GM19025 (cell line): ENCODE data around the gene ANKS4B.
A peak's percentile ranks its signal among the peaks of the same experiment; 100 is the strongest.
"Not testable (repeated sequence)": the region's sequence is repeated elsewhere in the genome, so short reads cannot be mapped to it uniquely, and the experiment has no call there.

Experiments used
- ATAC-seq: cut with Tn5 transposase; IDR thresholded peaks from one replicate; pipeline ENCODE4 v1.9.1; 2021; ENCODE audit warnings: mild to moderate bottlenecking, low read depth, moderate library complexity; ENCODE audit not compliant: unreplicated experiment

The ANKS4B gene

DNA sequence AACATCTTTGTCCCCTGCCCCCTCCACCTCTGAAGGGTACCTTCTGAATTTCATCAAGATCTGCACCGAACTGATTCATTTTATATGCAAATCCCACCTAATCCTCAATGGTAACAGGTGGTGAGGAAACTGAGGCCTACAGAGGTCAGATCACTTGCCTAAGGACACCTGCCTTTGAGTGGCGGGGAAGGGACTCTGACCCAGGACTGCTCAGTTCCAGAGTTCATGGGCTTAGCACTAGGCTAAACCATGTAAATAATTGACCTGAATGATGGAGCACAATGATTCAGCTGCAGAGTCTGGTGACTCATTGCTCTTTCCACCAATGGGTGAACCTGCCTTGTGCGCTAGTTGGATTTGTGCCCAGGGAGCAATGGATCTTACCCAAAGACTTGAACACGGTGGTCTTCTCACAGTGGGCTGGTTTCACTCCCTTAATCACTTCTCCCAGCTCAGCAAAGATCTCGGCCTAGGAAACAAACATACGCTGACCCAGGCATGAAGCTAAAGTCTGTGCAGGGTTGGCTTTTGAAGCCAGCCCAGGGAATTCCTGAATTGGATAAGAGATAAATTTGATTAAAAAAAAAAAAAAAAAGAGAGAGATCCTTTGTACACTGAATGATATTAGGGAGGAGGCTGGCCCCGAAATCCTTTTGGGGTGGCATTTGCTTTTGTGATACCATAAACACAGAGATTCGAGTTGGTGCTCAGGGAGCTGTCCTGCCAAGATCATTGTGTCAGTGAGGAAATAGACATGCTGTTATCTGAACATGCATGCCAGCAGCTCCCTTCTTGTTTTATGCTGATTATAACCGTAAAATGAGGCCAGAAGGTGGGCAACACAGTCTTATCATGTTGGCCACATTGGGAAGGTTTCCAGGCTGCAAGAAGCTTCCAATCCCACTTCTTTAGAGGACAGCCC is 27.6 kb downstream of the ANKS4B start:
- peak; percentile 48 for ATAC-seq

DNA sequence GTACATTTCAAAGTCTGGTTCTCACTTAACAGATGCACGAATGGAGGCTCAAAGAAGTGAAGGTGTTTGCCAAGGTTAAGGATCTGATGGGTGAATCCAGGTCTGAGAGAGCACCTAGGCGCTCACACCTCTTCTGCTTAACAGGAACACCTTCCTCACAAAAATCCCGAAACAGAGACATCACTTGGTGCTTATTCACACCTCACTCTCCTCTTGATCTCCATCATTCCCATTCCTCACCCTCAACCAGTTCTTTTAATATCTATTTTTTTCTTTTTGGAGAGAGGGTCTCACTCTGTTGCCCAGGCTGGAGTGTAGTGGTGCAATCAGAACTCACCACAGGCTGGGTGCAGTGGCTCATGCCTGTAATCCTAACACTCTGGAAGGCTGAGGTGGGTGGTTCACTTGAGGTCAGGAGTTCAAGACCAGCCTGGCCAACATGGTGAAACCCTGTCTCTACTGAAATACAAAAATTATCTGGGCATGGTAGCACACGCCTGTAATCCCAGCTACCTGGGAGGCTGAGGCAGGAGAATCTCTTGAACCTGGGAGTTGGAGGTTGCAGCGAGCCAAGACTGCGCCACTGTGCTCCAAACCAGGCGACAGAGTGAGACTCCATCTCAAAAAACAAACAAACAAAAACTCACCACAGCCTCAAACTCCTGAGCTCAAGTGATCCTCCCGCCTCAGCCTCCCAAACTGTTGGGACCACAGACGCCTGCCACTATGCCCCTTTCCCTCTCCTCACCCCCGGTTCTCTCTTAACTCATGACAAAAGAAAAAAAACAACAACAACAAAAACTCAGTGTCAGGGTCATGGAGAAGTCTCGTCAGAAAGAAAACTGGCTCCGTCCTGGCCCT is 29.5 kb downstream of the ANKS4B start:
- ATAC-seq: no peak

DNA sequence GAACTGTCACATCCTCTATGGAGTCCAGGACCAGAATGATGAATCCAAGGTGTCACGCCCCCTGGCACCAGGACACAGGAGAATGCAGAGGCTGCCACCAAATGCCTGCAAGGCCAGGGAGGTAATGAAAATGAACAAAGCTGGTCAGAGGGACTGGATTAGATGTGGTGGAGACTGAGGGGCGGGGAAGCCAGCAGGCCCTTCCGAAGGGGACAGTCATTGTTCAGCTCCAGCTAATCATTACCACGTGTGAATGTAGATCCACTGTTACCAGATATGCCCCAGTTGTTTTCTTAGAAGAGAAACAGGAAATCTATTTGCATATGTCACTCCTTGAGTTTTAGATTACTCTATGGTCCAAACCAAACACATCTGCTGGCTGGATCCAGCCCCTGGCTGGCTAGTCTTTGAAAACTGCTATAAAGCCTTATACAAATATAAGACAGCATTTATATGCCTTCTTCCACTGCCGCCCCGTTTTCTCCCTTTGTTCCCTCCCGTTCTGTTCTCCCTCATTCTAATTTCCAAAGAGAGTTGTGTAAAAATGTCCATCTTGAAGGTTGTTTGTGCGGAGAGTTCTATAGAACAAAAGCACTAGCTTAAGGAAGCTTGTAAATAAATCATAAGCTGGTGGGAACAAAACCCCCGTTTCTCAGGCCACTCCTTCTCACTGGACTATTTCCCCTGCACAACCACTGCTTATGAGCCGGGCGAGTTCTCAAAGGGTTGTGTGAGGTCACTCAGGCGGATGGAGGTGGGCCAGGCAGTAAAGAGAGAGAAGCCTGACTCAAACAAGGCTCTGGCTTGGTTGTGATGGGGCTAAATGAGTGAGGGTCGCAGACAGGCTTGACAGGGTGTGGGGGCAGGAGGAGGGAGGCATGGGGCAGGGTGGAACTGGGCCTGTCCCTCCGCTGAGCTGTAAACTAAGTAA is 30.4 kb downstream of the ANKS4B start:
- ATAC-seq: peak; percentile 68

DNA sequence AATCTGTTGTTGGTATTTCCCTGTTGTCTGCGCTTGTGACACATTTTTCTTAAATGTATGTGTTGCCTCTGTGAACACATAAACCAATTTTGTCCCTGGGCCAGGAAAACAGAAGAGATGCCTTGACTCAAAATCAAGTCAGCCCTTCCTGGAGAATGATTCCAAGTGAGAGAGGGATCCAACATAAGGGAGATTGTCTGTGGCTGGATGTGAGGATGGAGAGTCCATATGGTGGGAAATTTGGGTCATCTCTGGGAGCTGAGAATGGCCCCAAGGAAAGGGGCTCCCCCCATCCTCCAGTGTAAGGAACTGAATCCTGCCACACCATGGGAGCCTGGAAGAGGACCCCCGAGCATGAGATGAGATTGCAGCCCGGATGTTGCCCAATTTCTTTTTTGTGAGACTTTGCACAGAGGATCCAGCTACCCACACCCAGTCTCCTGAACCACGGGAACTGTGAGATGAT is 31.1 kb downstream of the ANKS4B start:
- no peak for ATAC-seq

GRCh38 chr16:21265104-21265837 is 31.8 kb downstream of the ANKS4B start:
- no peak for ATAC-seq

DNA sequence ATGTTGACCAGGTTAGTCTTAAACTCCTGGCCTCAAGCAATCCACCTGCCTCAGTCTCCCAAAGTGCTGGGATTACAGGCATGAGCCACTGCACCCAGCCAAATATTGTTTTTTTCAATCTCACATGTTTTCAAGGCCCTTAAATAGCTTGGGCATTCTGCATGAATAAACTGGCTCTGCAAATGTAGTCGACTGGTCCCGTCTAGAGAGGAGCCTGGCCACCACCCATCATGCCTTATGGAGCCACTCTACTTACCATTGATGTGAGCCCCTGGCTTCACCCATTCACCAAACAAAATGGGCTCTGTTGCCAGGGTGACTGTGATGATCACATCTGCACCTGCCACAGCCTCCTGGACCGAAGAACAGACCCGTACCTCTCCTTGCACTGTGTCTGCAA is 33.8 kb downstream of the ANKS4B start:
- no peak for ATAC-seq

GRCh38 chr16:21268236-21268635 is 34.7 kb downstream of the ANKS4B start:
- ATAC-seq: no peak

DNA sequence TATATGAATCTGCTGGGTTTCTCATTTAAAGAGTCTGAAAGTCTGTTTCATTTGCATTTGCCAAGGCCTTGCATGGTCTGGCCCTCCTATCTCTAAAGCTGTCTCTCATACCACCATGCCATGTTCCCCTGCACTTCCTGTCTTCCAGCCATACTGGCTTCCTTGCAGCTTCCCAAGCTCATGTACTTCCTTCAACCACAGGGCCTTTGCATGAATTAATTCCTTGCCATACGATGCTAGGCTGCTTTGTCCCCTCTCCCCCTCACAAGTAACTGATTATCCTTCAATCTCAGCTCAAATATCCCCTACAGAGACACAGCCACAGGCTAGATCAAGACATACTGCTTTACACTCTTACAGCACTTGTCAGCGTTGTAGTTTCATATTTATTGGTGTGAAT is 38.8 kb downstream of the ANKS4B start:
- no peak for ATAC-seq

GRCh38 chr16:21272763-21273162 is 39.3 kb downstream of the ANKS4B start:
- not testable (repeated sequence) for ATAC-seq

GRCh38 chr16:21274172-21274726 is 40.8 kb downstream of the ANKS4B start:
- no peak for ATAC-seq

- no peak for ATAC-seq
Observed at GRCh38 chr16:21275529-21275928, 42.0 kb downstream of the ANKS4B start.

- no peak for ATAC-seq
Observed at GRCh38 chr16:21276090-21276489, 42.6 kb downstream of the ANKS4B start.

GRCh38 chr16:21277045-21277926 is 43.8 kb downstream of the ANKS4B start:
- no peak for ATAC-seq

DNA sequence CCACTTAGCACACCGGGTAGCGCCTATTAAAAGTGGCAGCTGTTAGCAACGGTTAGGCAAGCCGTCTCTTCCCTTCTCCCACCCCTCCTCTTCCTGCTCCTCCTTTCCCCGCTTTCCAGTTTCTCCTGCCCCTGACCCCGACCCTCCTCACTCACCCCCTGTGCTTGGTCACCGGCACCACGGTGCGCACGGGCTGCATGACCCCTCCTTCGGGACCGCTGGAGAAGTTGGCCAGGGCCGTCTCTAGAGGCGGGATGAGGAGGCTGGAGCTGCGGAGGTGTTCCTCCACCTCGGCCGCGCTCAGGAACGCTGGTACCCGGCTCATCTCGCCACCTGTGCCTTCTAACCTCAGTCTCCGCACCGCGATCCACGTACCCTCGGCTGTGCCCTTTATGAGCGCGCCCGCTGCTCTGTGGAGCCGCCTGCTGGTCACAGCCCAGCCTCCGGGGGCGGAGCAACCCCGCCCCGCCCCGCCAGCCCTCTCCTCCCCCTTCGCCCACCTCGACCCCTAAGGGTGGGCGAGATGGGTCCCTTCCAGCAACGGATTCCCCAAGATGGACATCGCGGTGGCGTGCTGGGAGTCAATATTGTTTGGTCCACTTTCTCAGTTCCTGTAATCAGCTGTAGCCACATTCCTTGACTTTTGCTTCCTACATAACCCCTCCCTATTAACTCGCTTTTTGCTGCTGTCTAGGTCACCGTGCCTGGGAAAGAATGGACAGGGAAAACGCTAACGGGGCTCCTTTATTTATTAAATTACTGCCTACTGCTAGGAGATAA is 44.6 kb downstream of the ANKS4B start, which contains the start of gene CRYM:
TSS of gene CRYM (minus strand) at position 364 of the 780 bp plus-strand sequence. CDS start at position 325, 39 bp downstream.
- peak; percentile 67 for ATAC-seq

- no peak for ATAC-seq
Observed at GRCh38 chr16:21279501-21279900, 46.0 kb downstream of the ANKS4B start.

GRCh38 chr16:21281698-21282389 is 48.3 kb downstream of the ANKS4B start:
- no peak for ATAC-seq
